Thyroid gland (tissue), 4 donors: ENCODE measurements around the gene FBXO3.

Source experiments
- CTCF ChIP-seq, 6 experiments: fragments of 200-600 bp in 3 of 6; fragments of 450-650 bp in 3 of 6; sonication (generic) in 3 of 6; IDR thresholded peaks; one replicate each; pipeline ENCODE4 v1.5.1; 2016 to 2019; ENCODE audit warnings: antibody characterized with exemption in 6 of 6, mild to moderate bottlenecking in 2 of 6, inconsistent platforms in 1 of 6, moderate library complexity in 1 of 6
- POLR2A ChIP-seq, 2 donors: fragments of 450-650 bp; IDR thresholded peaks; one replicate each; pipeline ENCODE4 v1.6.1; 2017; ENCODE audit warnings: antibody characterized with exemption in 2 of 2, mild to moderate bottlenecking in 2 of 2, moderate library complexity in 1 of 2

GRCh38 chr11:33700063-33700501 is 74.2 kb downstream of the FBXO3 start:
- TF ChIP-seq CTCF (IDR thresholded peaks at IDR 0.05), result no peak
- no peak for TF ChIP-seq POLR2A (IDR thresholded peaks at IDR 0.05)
